Adrenal gland (tissue), 12 donors: Measurements from ENCODE around the gene TAF1C. TPM values are rescaled to one million over a fixed set of nuclear protein-coding genes. Genes with fewer than 3 reads are reported as not detected.

ENCODE experiments used
- DNase-seq, 7 donors: peaks; one replicate each; pipeline ENCODE4 v3.0.0-alpha.2; 2019 to 2020
- H3K27ac ChIP-seq, 5 donors: fragments of 200-600 bp; sonication (generic) in 4 of 5; 1 replicate in 3 of 5; 2 replicates in 2 of 5; pipeline versions ENCODE4 v1.5.1 to v1.8.0; 2016 to 2020; ENCODE audit warnings: mild to moderate bottlenecking in 1 of 5
- H3K27me3 ChIP-seq: fragments of 200-600 bp; 2 replicates; pipeline ENCODE4 v1.8.0; 2021
- H3K36me3 ChIP-seq, 2 donors: fragments of 200-600 bp; replicated peaks in 1 of 2; 1 replicate in 1 of 2; 2 replicates in 1 of 2; pipeline versions ENCODE4 v1.5.1 to v1.8.0; 2018 to 2022
- H3K4me1 ChIP-seq, 2 donors: fragments of 200-600 bp; replicated peaks in 1 of 2; 1 replicate in 1 of 2; 2 replicates in 1 of 2; pipeline versions ENCODE4 v1.5.1 to v1.8.0; 2018 to 2021
- H3K4me3 ChIP-seq, 4 donors: fragments of 200-600 bp; sonication (generic) in 3 of 4; one replicate each; pipeline ENCODE4 v1.5.1; 2016 to 2018
- H3K9me3 ChIP-seq, 3 donors: fragments of 200-600 bp; sonication (generic) in 1 of 3; replicated peaks in 1 of 3; 1 replicate in 2 of 3; 2 replicates in 1 of 3; pipeline versions ENCODE4 v1.5.1 to v1.8.0; 2016 to 2021
- CTCF ChIP-seq, 6 experiments: fragments of 450-650 bp in 4 of 6; fragments of 200-600 bp in 2 of 6; sonication (generic) in 1 of 6; IDR thresholded peaks; 1 replicate in 5 of 6; 2 replicates in 1 of 6; pipeline versions ENCODE4 v1.5.1 to v1.8.0; 2016 to 2021; ENCODE audit warnings: antibody characterized with exemption in 6 of 6, mild to moderate bottlenecking in 2 of 6, moderate library complexity in 1 of 6
- POLR2A ChIP-seq, 2 donors: fragments of 450-650 bp; IDR thresholded peaks; one replicate each; pipeline ENCODE4 v1.6.1; 2017; ENCODE audit warnings: antibody characterized with exemption in 2 of 2, mild to moderate bottlenecking in 2 of 2, moderate library complexity in 1 of 2
- WGBS, 4 donors: extraction: QIAGEN DNeasy Blood & Tissue Kit in 2 of 4; methylation state at CpG; one replicate each; pipeline versions ENCODE4 v1.1.5 to v1.1.7; 2013 to 2017; 5-methylcytosine and 5-hydroxymethylcytosine counted together
- intact Hi-C, 2 donors: fragments of 100-400 bp; cut with DNase I; formaldehyde crosslinking; loops; one replicate each; pipeline versions ENCODE4 v1.14.1 to v1.15.0; 2022 to 2023
- polyA plus RNA-seq, 3 donors: library from polyadenylated mRNA; stranded (reverse); fragments of 200-250 nt in 2 of 3; fragments of 350-450 nt in 1 of 3; fragmentation: Illumina TruSeq in 1 of 3; extraction: RNeasy Lipid Tissue Mini Kit (QIAGEN cat#74804) in 1 of 3; gene quantifications; one replicate each; pipeline ENCODE4 v1.2.3, GENCODE V29; 2013 to 2014
- total RNA-seq, 9 donors: library from RNA; depleted of rRNA in 4 of 9; stranded (reverse); fragments of >200 nt in 4 of 9; fragments of 120-200 nt in 1 of 9; fragmentation: NEBNext Ultra II Directional in 1 of 9; extraction: Animal tissue kit (Norgen Biotek cat#: 25700) in 1 of 9; gene quantifications; one replicate each; pipeline versions ENCODE4 v1.1.0 to v1.2.4, GENCODE V29; 2013 to 2023
- donor health status: healthy with polysubstance abuse.
- donor health status: Bipolar disorder and iron deficiency.
- donor health status: DM: yes; HTN: yes; CAD: no.
- donor health status: DM: no; HTN: no; CAD: no.
- donor health status: DM: no; HTN: no; CAD: no.
- donor health status: DM: yes; HTN: yes; CAD: no.

TAF1C gene
- total and polyA plus RNA-seq, 12 donors, result 6.4 to 205 (median 40.1) TPM

GRCh38 chr16:84150926-84151325 is 35.9 kb downstream of the TAF1C start:
- Histone ChIP-seq H3K4me3 (no peak overlapping the region), H3K4me1 (no peaks in the 10 kb centered on the region), H3K36me3 (no peaks in the 10 kb centered on the region), H3K27ac (no peak overlapping the region), H3K27me3 (no peaks in the 10 kb centered on the region), H3K9me3 (no peaks in the 10 kb centered on the region)
- WGBS, 4 donors, result 85 to 88% (median 88%) methylated on average over 3 of the region's 3 CpGs
- TF ChIP-seq CTCF (IDR thresholded peaks at IDR 0.05) (no peak), POLR2A (IDR thresholded peaks at IDR 0.05) (no peak)
- DNase-seq, result no peak
- intact Hi-C loops, result no loop called here

- Histone ChIP-seq H3K27ac (peak within 1 kb of the TSS in 4 of 5 donors; percentile 24 to 89 (median 83)), H3K9me3 (no peaks in the 10 kb centered on the region), H3K4me3 (peak within 1 kb of the TSS; percentile 5 to 95 (median 82)), H3K27me3 (no peaks in the 10 kb centered on the region), H3K36me3 (no peaks in the 10 kb centered on the region), H3K4me1 (peaks cover 3 to 13% of the 10 kb centered on the region in 2 donors)
- TF ChIP-seq POLR2A (IDR thresholded peaks at IDR 0.05) (peak in 1 of 2 donors; percentile 74), CTCF (IDR thresholded peaks at IDR 0.05) (no peak)
- intact Hi-C loops, result no loop called here
- DNase-seq, result peak; percentile 84 to 96 (median 92)
- 0 to 1% (median 1%) methylated on average over 27 to 89 of the region's 89 CpGs for WGBS, 4 donors
Measured at GRCh38 chr16:84144859-84145639, 41.8 kb downstream of the TAF1C start, which contains the start of the genes DNAAF1 and HSDL1. TSS of gene DNAAF1 (plus strand) at chr16:84145308. CDS start at chr16:84145441, 133 bp downstream. TSS of gene HSDL1 (minus strand) at chr16:84145177. CDS start at chr16:84131321, 13,856 bp downstream.

- TF ChIP-seq POLR2A (IDR thresholded peaks at IDR 0.05) (no peak), CTCF (IDR thresholded peaks at IDR 0.05) (no peak)
- 1 to 4% (median 1%) methylated on average over 25 to 39 of the region's 39 CpGs for WGBS, 4 donors
- Histone ChIP-seq H3K9me3 (no peaks in the 10 kb centered on the region), H3K4me3 (peak overlapping the region; percentile 1 to 95 (median 82)), H3K27ac (peak overlapping the region in 4 of 5 donors; percentile 24 to 89 (median 83)), H3K27me3 (no peaks in the 10 kb centered on the region), H3K4me1 (peaks cover 7 to 13% of the 10 kb centered on the region in 2 donors), H3K36me3 (no peaks in the 10 kb centered on the region)
- DNase-seq, result peak in 6 of 7 donors; percentile 20 to 42 (median 37)
- intact Hi-C loops, result no loop called here
Measured at GRCh38 chr16:84144209-84144858, 42.5 kb downstream of the TAF1C start.

GRCh38 chr16:84143784-84144199 is 43.1 kb downstream of the TAF1C start:
- TF ChIP-seq CTCF (IDR thresholded peaks at IDR 0.05), result no peak
- TF ChIP-seq POLR2A (IDR thresholded peaks at IDR 0.05), result no peak
- intact Hi-C loops, result no loop called here
- H3K27me3 ChIP-seq, result no peaks in the 10 kb centered on the region
- DNase-seq, result peak in 4 of 7 donors; percentile 20 to 40 (median 32)
- H3K27ac ChIP-seq, result peak overlapping the region in 2 of 5 donors; percentile 79 to 87
- H3K9me3 ChIP-seq, result no peaks in the 10 kb centered on the region
- H3K36me3 ChIP-seq, result no peaks in the 10 kb centered on the region
- peaks cover 12 to 16% of the 10 kb centered on the region in 2 donors for H3K4me1 ChIP-seq
- H3K4me3 ChIP-seq, result peak overlapping the region in 2 of 4 donors; percentile 90 to 95
- WGBS, 4 donors, result 15 to 21% (median 17%) methylated on average over 13 of the region's 13 CpGs
